MM.1S (cell line): ENCODE data around the gene RBM12.

Experiments used
- DNase-seq: peaks from one replicate; pipeline ENCODE4 v3.0.0-alpha.2; 2015
- H2AFZ ChIP-seq: fragments of 300-600 bp; sonication (generic); 2 replicates; pipeline ENCODE4 v1.6.0; 2016; ENCODE audit warnings: antibody characterized with exemption, low read length
- H3F3A ChIP-seq: fragments of 300-600 bp; sonication (generic); 2 replicates; pipeline ENCODE4 v1.6.1; 2016; ENCODE audit warnings: mild to moderate bottlenecking, antibody characterized with exemption, low read length, moderate library complexity, mixed read lengths; ENCODE audit not compliant: insufficient read depth
- H3K27ac ChIP-seq: fragments of 300-600 bp; sonication (generic); 2 replicates; pipeline ENCODE4 v1.5.1; 2016; ENCODE audit warnings: mild to moderate bottlenecking, low read length
- H3K27me3 ChIP-seq: fragments of 300-600 bp; sonication (generic); replicated peaks from 2 replicates; pipeline ENCODE4 v1.6.0; 2016; ENCODE audit warnings: low read length; ENCODE audit not compliant: insufficient read depth
- H3K36me3 ChIP-seq: fragments of 300-600 bp; sonication (generic); replicated peaks from 2 replicates; pipeline ENCODE4 v1.6.1; 2016; ENCODE audit warnings: mild to moderate bottlenecking, low read length, mixed read lengths; ENCODE audit not compliant: insufficient read depth
- H3K4me1 ChIP-seq: fragments of 300-600 bp; sonication (generic); 2 replicates; pipeline ENCODE4 v1.6.1; 2016; ENCODE audit warnings: low read length, mixed read lengths
- H3K4me2 ChIP-seq: fragments of 300-600 bp; sonication (generic); 2 replicates; pipeline ENCODE4 v1.6.0; 2016; ENCODE audit warnings: low read depth, low read length
- H3K4me3 ChIP-seq: fragments of 300-600 bp; sonication (generic); 2 replicates; pipeline ENCODE4 v1.5.1; 2016; ENCODE audit warnings: low read length, mixed read lengths
- H3K79me2 ChIP-seq: fragments of 300-600 bp; sonication (generic); 2 replicates; pipeline ENCODE4 v1.6.1; 2016; ENCODE audit warnings: mixed run types, low read length, mixed read lengths
- H3K9ac ChIP-seq: fragments of 300-600 bp; sonication (generic); 2 replicates; pipeline ENCODE4 v1.6.1; 2016; ENCODE audit warnings: low read length, mixed read lengths
- H3K9me2 ChIP-seq: fragments of 300-600 bp; sonication (generic); replicated peaks from 2 replicates; pipeline ENCODE4 v1.6.1; 2016; ENCODE audit warnings: mild to moderate bottlenecking, low read length, mixed read lengths; ENCODE audit not compliant: insufficient read depth
- H3K9me3 ChIP-seq: fragments of 300-600 bp; sonication (generic); replicated peaks from 2 replicates; pipeline ENCODE4 v1.6.1; 2016; ENCODE audit warnings: mild to moderate bottlenecking, low read length, mixed read lengths; ENCODE audit not compliant: insufficient read depth
- H4K20me1 ChIP-seq: fragments of 300-600 bp; sonication (generic); 2 replicates; pipeline ENCODE4 v1.6.1; 2016; ENCODE audit warnings: mild to moderate bottlenecking, low read length, moderate library complexity, mixed read lengths; ENCODE audit not compliant: insufficient read depth
- EZH2 ChIP-seq: fragments of 300-600 bp; sonication (generic); optimal IDR thresholded peaks from 2 replicates; pipeline ENCODE3; 2017; ENCODE audit warnings: low read depth, mild to moderate bottlenecking, antibody characterized with exemption, low read length, mixed read lengths
- EZH2phosphoT487 ChIP-seq: fragments of 300-600 bp; sonication (generic); IDR thresholded peaks from 2 replicates; pipeline ENCODE4 v1.6.1; 2018; ENCODE audit warnings: antibody characterized with exemption, low read length
- TF ChIP-seq, protein P1 (sequence below): fragments of 300-600 bp; sonication (generic); IDR thresholded peaks from 2 replicates; pipeline ENCODE4 v1.5.1; 2016; ENCODE audit warnings: antibody characterized with exemption, low read length, mixed read lengths

Gene RBM12

GRCh38 chr20:35621560-35621946 is 43.1 kb downstream of the RBM12 start:
- Histone ChIP-seq H3K27me3 (peaks cover 6% of the 10 kb centered on the region; the same call in 1 of the 2 replicates), H3K4me3 (no peak overlapping the region), H2AFZ (no peak overlapping the region), H3K27ac (no peak overlapping the region), H3F3A (peaks cover 22% of the 10 kb centered on the region; the same call in 1 of the 2 replicates), H3K79me2 (no peaks in the 10 kb centered on the region), H3K4me1 (peaks cover 13% of the 10 kb centered on the region; the same call in 1 of the 2 replicates), H3K9me2 (no peaks in the 10 kb centered on the region), H4K20me1 (no peaks in the 10 kb centered on the region), H3K4me2 (no peak overlapping the region), H3K9me3 (no peaks in the 10 kb centered on the region), H3K36me3 (no peaks in the 10 kb centered on the region), H3K9ac (no peak overlapping the region)
- TF ChIP-seq EZH2: no peak
- TF ChIP-seq, protein P1, sequence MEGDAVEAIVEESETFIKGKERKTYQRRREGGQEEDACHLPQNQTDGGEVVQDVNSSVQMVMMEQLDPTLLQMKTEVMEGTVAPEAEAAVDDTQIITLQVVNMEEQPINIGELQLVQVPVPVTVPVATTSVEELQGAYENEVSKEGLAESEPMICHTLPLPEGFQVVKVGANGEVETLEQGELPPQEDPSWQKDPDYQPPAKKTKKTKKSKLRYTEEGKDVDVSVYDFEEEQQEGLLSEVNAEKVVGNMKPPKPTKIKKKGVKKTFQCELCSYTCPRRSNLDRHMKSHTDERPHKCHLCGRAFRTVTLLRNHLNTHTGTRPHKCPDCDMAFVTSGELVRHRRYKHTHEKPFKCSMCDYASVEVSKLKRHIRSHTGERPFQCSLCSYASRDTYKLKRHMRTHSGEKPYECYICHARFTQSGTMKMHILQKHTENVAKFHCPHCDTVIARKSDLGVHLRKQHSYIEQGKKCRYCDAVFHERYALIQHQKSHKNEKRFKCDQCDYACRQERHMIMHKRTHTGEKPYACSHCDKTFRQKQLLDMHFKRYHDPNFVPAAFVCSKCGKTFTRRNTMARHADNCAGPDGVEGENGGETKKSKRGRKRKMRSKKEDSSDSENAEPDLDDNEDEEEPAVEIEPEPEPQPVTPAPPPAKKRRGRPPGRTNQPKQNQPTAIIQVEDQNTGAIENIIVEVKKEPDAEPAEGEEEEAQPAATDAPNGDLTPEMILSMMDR: no peak
- TF ChIP-seq EZH2phosphoT487: no peak
- DNase-seq: no peak

- Histone ChIP-seq H3K9me2 (no peaks in the 10 kb centered on the region), H3K4me2 (no peak overlapping the region), H3K4me3 (no peak overlapping the region), H3F3A (peaks cover 23% of the 10 kb centered on the region; the same call in 1 of the 2 replicates), H2AFZ (no peak overlapping the region), H3K9me3 (no peaks in the 10 kb centered on the region), H3K27ac (no peak overlapping the region), H3K79me2 (no peaks in the 10 kb centered on the region), H3K9ac (no peak overlapping the region), H3K27me3 (peaks cover 6% of the 10 kb centered on the region; the same call in 1 of the 2 replicates), H4K20me1 (no peaks in the 10 kb centered on the region), H3K4me1 (peaks cover 13% of the 10 kb centered on the region; the same call in 1 of the 2 replicates), H3K36me3 (no peaks in the 10 kb centered on the region)
- no peak for TF ChIP-seq EZH2
- no peak for TF ChIP-seq EZH2phosphoT487
- TF ChIP-seq, protein P1: no peak
- DNase-seq: no peak
Observed at GRCh38 chr20:35620818-35621559, 43.7 kb downstream of the RBM12 start.

- H3K9me2 ChIP-seq: no peaks in the 10 kb centered on the region
- TF ChIP-seq, protein P1: peak; percentile 84
- TF ChIP-seq EZH2phosphoT487: no peak
- no peaks in the 10 kb centered on the region for H3K36me3 ChIP-seq
- H3K79me2 ChIP-seq: no peaks in the 10 kb centered on the region
- no peak overlapping the region for H3K27ac ChIP-seq
- peak overlapping the region; percentile 82 for H3K4me2 ChIP-seq
- peak overlapping the region; percentile 94 for H2AFZ ChIP-seq
- no peaks in the 10 kb centered on the region for H4K20me1 ChIP-seq
- peak overlapping the region; percentile 74 for H3K4me3 ChIP-seq
- peaks cover 29% of the 10 kb centered on the region; the same call in 1 of the 2 replicates for H3F3A ChIP-seq
- H3K9me3 ChIP-seq: no peaks in the 10 kb centered on the region
- peaks cover 6% of the 10 kb centered on the region; the same call in 1 of the 2 replicates for H3K27me3 ChIP-seq
- H3K4me1 ChIP-seq: peaks cover 13% of the 10 kb centered on the region; the same call in 1 of the 2 replicates
- peak overlapping the region; percentile 30; the same call in 1 of the 2 replicates for H3K9ac ChIP-seq
- peak; percentile 89 for DNase-seq
Observed at GRCh38 chr20:35619196-35620095, 45.3 kb downstream of the RBM12 start.
